Measurements from ENCODE around the gene FOXD1.
"Not testable (repeated sequence)": the region's sequence is repeated elsewhere in the genome, so short reads cannot be mapped to it uniquely, and the experiment has no call there.

FOXD1 gene

DNA sequence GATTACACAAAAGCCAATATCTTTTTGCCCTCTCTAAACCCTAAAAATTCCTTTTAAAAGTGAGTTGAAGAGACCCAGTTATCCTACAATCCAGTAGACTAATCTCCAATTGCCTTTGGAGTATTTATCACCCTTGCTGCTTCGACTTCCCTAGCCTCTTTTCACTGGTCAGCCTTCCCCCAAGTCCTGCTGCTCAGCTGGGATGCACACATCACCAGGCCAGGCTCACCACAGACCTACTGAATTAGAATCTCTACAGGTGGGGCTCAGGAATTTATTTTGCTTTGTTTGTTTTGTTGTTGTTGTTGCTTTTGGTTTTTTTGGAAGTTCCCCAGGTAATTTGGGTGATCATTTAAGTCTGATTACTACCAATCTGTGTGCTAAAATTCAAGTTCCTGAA lies 11.6 kb upstream of the FOXD1 start:
- DNase-seq, result no peak

- DNase-seq, result no peak
Measured at GRCh38 chr5:73459366-73459765, 10.8 kb upstream of the FOXD1 start.

- DNase-seq, result not testable (repeated sequence)
Measured at GRCh38 chr5:73456462-73456861, 7.9 kb upstream of the FOXD1 start.

DNA sequence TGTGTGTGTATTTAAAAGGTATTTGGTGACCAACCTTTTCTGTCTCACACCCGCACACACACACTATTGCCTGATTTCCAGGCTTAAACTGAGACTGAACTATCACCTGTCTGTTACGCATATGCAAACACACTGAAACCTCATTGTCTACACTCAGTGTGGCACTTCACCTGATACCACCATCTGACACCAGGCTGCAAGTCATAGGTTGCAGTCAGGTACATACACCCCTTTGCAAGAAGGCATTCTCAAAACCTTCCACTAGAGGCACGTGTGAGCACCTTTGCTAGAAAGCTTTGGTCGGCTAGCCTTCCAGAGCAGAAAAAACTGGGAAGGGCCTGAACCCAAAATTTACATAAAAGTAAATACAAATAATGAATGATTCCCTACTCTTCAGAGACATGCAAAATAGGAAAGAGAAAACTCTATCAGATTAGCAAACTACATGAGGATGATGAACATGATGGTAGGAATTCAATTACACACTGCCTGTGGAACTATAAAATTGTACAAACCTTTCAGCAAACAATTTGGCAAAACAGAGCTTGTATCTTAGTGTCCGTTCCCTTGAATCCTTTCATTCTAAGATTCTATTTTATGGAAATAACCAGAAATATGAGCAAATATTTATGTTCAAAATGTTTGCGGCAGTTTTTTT lies 5.9 kb upstream of the FOXD1 start:
- peak; percentile 55 to 77 for DNase-seq

DNA sequence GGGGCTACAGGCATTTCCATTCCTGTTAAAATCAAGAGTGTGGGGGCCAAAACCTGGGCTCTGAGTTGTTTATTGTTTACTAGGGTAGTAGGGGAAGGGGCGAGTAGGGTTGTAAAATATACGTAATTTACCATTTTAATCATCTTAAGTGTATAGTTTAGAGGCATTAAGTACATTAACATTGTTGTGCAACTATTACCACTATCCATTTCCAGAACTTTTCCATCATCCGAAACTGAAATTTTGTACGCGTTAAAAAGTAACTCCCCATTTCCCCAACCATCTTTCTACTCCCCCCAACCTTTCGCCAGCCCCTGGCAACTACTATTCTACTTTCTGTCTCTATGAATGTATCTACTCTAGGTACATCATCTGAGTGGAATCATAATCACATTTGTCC lies 3.6 kb upstream of the FOXD1 start:
- DNase-seq, result no peak

- peak in 1 of 2 experiments; percentile 69 for DNase-seq
Measured at GRCh38 chr5:73451224-73452130, 2.9 kb upstream of the FOXD1 start.

DNA sequence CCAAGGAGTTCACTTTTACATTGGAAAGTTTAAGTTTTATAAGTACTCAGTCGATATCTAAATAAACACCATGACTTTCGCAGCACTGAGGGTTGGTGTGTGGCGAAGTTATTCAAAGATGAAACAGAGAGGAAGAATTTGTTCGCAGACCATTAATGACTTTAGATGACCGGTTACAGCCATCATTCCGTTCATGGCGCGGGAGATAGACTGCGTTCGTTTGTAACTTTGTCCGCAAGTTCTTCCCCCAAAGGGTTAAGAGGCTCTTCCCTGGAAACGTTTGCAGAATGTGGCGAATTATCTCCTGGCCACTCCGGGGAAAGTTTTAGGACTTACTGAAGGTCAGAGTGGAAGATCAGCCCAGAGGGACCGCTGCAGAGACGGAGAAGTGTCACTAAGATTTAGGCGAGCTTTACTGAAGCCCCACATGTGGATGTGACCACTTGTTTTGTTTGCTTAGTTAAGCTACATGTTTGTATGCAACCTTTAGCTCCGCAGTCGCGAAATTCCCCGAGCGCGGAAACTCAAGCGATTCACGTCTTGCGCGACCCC lies 2.2 kb upstream of the FOXD1 start:
- no peak for DNase-seq

- no peak for DNase-seq
Measured at GRCh38 chr5:73450137-73450536, 1.6 kb upstream of the FOXD1 start.

GRCh38 chr5:73447530-73448462 lies 781 bp downstream of the FOXD1 start:
- peak in 1 of 2 experiments; percentile 66 for DNase-seq

- DNase-seq, result peak in 1 of 2 experiments; percentile 31
Measured at GRCh38 chr5:73446631-73447529, 1.7 kb downstream of the FOXD1 start.

DNA sequence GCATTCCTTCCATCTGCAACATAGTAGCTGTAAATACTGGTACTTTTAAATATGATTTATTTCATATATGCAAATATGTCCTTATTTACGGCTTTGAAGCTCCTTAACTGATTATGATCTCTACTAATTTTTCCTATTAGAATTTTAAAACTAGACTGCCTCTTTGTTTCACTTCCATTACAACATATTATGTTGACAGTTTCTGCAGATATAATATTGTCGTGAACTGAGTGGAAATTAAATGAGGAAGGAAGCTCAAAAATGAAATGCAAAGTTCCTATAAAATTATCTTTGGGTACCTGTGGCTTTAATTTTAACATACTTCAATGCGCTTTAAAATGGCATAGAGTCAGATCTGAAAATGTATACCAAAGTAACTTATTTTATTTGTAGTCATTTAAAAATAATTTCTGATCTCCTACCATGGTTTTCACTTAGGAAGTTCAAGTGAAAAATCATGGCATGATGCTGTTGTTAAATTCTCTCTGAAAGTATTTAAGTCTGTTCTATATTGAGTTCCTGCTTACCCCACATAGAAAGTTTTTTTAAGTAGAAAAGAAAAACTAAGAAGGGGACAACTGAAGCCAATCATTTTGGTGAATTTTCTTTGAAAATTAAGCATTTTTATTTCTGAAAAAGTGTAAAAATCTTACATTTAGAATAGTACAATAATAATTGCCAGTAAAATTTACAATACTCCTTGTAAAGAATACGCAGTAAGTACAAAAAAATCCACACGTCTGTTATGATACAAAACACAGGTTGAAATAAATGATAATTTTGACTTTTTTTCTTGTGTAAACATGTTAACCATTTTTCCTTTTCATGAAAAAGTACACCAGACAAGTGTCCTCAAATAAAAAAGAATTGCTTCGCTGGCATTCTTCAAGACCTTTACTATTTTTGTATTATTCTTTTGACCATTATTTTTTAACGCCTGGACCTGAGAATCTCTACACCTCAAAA lies 2.6 kb downstream of the FOXD1 start:
- no peak for DNase-seq

DNA sequence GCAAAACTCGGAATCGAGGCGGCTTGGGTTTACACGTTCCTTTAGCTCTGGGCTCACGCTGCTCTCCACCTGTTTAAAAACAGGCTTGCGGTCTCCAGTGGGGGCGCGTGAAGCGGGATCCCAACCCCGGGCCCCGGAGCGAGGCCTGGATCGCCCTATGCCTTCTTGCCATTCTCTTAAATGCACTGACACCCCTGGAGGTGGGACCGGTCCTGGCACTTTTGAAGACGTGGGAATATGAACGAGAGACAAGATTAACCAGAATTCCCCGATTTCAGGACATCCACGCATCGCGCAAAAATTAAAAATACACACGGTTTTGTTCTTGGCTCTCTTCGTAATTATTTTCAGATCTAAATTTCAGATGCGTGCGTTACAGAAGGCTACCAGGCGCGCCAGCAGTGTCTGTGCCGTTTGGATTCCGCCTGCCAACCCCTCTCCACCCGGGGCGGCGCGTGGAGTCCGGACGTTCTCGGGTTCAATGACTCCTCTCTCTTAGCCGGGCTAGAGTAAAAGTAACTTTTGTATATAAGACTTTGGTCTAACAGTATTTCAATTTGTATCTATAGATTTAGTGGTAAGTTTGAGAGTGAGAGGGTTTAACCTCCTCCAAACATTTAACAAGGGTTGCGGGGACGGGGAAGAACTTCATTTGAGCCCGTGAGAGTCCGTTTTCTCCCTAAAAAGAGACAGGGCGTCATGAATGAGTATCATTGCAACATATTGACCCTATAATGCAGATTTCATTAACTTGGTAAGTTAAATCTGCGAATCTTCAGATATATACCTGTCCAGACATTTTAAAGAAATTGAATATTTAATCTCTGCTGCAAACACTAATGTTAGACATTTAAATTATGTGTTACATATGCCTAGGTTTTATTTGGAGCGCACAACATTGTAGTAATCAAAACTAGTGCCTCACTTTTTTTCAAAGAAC lies 3.8 kb downstream of the FOXD1 start:
- no peak for DNase-seq

- DNase-seq, result no peak
Measured at GRCh38 chr5:73443829-73444498, 4.6 kb downstream of the FOXD1 start.

DNA sequence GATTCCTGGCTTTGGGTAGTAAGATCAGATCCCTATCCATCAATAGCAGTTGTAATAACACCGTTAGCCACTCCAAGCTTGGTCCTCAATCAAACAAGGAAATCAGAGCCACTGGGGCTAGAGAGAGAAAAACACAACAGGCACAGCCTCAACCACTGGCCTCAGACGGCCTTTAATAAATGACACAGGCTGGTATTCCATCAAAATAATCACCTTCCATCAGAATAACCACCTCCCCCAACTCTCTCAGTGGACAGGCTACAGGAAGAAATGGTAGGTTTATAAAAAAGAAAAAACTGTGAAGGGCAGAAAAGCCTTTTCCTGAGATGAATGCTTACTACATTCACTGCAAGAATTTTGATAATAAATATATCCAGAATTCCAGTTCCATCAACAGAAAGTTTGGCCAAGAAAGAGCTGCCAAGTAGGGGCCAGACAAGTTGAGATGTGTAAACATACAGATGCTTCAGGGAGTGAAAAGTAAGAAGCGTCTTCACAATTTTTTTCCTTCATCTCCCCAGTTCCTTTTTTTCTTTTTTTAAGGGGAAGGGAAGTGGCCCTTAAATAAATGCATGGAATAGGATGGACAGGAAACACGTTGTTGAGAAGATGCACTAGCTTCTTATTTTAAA lies 5.5 kb downstream of the FOXD1 start:
- DNase-seq, result no peak

DNA sequence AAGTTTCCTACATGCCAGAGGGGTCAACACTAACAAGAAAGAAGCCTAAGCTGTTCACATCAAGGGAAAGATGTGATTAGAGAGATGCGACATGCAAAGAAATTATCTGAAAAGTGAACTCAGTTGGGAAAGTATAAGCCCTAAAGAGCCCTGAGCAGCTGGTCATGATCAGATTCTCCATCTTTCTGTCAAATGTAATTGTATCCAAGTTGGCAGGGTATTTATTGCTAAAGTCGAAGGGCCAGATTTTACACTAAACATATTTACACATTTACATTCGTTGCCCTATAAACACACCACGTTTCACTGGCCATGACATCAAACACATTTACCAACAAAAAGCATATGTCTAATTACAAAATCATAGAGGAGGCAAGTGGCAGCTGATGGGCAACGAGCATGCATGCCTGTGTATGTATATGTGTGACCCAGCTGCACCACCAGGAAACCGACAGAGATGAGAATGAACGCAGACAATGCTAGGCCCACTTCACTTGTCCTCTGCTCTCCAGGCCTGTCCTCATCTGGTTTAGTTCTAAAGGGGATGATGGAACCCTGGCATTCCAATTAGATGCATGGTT lies 6.3 kb downstream of the FOXD1 start:
- DNase-seq, result no peak

DNA sequence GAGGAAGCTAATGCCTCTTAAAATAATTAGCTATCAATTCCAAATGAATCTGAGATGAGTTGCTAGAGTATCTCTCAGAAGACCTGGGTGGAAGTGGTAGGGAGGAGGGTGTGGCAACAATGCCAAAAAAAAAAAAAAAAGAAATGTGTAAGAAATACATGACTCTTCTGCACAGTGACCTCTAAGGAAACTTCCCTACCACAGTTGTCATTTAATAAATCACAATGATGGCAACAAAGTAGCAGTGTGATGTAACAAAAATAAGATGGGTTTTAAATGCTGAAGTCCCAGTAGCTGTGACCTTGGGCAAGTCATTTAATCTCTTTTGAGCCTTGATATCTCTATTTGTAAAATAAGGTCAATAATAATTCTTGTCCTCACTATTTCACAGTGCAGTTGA lies 7.2 kb downstream of the FOXD1 start:
- no peak for DNase-seq

DNA sequence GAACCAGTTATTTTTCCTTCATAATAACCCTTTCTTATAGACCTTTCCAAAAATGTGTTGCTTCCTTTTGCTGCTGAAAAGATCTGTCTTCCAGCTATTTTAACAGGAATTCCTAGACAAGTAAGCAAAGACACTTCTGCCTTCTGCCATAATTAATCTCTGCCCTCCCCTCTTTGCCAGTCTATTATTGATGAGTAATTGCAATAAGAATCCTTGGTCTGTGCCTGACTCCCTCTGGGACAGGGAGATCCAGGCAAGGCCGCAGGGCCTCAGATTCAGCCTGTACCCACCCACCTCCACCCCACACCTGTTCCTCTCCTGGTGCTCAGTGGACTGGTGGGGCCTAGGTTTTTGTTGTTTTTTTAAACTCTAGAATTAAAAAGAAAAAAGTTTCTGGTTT lies 8.3 kb downstream of the FOXD1 start:
- DNase-seq, result no peak

All from NCI-H524 (cell line).